ENCODE measurements around the gene ELK4. TPM values are rescaled to one million over a fixed set of nuclear protein-coding genes. Genes with fewer than 3 reads are reported as not detected.
A peak's percentile ranks its signal among the peaks of the same experiment; 100 is the strongest.

The ELK4 gene
- total RNA-seq, 1 donor from 2014 or later: 70.2 TPM

DNA sequence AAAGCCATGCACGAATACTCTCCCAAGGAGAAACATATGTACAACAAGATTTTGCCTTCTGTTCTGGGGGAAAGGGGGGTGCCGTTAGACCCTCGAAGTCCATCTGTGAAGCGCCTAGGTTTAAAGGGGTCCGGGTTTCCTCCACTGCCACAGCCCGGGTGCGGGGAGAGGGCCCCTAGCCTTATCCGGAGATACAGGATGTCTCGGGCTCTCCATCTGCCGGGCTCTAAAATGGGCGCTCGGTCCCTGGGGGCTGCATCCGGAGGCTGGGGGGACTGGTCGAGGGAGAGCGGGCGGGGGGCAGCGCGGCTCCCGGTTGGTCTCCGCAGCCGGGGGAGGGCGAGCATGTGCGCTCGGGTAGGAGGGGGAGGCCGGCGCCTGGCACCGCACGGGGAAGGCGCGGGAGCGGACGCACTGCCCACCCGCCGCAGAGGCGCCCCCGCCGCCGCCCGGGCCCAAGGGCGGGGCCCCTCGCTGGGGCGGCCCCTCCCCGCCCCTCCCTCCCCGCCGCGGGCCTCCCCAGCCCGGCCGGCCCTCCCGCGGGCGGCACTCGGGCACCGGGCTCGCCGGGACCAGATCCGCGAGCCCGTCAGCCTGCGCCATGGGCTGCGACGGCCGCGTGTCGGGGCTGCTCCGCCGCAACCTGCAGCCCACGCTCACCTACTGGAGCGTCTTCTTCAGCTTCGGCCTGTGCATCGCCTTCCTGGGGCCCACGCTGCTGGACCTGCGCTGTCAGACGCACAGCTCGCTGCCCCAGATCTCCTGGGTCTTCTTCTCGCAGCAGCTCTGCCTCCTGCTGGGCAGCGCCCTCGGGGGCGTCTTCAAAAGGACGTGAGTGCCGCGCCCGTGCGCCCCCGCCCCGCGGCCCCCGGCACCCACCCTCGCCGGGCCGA lies 63.1 kb downstream of the ELK4 start:
- peak; percentile 82 for DNase-seq (ENCODE audit: low spot score)

DNA sequence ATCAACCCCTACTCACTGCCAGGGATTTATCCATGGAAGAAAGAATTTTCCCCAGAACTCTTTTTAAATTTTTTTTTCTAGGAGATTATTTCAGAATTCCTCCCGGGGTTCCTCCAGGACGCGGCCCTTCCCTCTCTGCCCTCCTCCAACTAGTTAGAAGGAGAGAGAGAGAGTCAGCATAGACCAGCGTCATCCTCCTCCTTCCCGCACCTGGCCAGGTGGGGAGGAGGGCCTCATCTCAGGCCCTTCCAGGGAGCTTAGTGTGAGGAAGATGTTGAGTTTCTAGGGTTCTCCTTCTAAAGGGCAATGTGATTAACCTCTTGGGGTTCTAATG lies 63.7 kb downstream of the ELK4 start:
- DNase-seq (ENCODE audit: low spot score): no peak

- peak; percentile 77 for DNase-seq (ENCODE audit: low spot score)
Observed at GRCh38 chr1:205567716-205568115, 64.1 kb downstream of the ELK4 start.

DNA sequence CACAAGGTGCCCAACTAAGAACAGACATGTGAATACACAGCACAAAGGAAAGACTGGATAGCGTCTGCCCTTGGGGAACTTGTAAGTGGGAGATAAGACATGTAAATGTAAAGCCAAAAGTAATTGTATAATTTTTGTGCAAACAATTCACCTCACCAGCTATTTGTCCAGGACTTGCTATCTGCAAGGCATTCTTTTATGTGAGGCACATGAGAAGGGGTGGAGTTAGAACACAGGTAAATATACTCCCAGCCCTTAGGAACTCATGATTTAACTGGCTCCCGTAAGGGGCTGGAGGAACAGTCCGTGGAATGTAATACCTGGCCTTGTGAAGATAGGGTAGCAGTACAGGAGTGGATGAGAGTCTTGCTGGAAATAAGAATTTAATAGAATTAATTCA lies 66.0 kb downstream of the ELK4 start:
- DNase-seq (ENCODE audit: low spot score): no peak

DNA sequence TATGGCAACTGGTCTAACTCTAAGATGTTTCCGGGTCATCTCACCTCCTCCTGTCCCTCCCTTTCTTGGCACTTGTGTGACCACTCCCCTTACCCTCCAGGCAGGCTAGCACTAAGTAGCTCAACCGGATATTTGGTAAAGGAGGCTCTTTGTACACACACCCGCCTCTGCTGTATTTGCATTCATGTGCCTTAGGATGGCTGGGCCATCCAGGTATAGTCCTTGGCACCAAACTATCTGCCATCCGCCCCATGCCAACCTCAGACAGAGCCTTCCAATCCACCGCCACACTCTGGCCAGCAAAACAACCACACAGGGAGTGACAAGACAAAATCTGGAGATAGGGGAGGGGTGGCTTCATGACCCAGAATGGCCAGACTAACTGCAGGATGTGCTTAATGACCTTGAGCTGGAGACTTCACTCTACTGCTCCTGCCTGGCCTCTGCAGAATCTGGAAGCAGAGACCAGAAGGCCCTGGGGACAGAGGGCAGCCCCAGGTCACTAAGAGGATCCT lies 67.8 kb downstream of the ELK4 start:
- DNase-seq (ENCODE audit: low spot score): peak; percentile 68

DNA sequence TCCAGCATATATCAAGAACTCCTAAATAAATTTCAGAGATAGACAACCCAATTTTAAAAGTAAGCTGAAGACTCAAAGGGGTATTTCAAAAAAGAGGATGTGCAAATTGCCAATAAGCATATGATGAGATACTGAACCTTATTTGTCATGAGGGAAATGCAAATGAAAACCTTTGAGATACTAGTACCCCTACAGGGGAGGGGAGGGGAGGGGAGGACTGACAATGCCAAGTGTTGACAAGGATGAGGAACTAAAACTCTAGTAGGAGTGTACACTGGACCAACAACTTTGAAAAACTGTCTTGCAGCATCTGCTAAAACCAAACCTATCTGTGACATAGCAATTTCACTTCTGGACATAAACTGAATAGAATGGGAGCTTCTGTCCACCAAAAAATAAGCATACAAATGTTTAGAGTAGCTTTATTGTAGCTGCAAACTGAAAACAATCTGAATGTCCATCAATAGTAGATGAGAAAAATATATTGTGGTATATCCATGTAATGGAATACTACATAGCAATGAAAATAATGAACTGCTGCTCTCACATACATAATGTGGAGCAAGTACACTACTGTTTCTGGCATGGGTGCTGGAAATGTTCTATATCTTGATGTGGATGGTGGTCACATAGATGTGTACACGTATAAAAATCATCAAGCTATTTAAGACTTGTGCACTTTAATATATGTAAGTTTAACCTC lies 70.2 kb downstream of the ELK4 start:
- DNase-seq (ENCODE audit: low spot score): no peak

Other genes starting within 250 kb of the ELK4 start
- gene LEMD1, start 210.0 kb downstream of the ELK4 start, total RNA-seq: not detected
- not detected for gene BLACAT1, start 176.0 kb downstream of the ELK4 start, total RNA-seq
- gene CDK18, start 127.3 kb downstream of the ELK4 start, total RNA-seq: 4.0 TPM
- 2.0 TPM for gene SLC45A3, start 48.5 kb upstream of the ELK4 start, total RNA-seq
- 102 TPM for gene NUCKS1, start 118.2 kb upstream of the ELK4 start, total RNA-seq
- 37.3 TPM for gene RAB29, start 143.5 kb upstream of the ELK4 start, total RNA-seq
- gene SLC41A1, start 181.2 kb upstream of the ELK4 start, total RNA-seq: 27.6 TPM
- gene PM20D1, start 218.1 kb upstream of the ELK4 start, total RNA-seq: 0.29 TPM